ENCODE measurements around the gene ETNK1. TPM values are rescaled to one million over a fixed set of nuclear protein-coding genes. Genes with fewer than 3 reads are reported as not detected.

ETNK1 gene
- polyA plus RNA-seq, 3 donors: 5.6 to 8.6 (median 6.0) TPM

- 18 to 35% (median 23%) methylated on average over 2 of the region's 2 CpGs for WGBS, 3 donors
- no peak overlapping the region for H3K27ac ChIP-seq (ENCODE audit: low read depth, low read length)
These were observed 2.4 kb downstream of the ETNK1 start for GRCh38 chr12:22627371-22627770.

DNA sequence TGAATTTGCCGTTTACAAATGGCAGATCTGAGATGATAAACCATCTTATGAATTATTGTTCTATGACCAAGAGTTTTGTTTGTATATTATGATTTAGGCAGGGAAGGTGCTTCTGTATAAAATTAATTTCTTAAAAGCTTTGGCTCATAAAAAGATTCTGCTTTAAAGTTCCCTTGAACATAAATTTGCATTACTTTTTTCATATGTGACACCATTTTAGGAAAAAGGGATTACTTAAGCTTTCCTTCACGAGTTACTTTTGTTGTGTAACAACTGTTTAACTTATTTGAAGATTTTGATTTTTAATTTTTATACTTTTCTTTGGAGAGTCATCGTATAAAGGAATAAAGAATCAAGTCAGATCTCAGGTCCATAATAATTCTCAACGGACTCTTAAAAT, 3.3 kb downstream of the ETNK1 start:
- no peak overlapping the region for H3K27ac ChIP-seq (ENCODE audit: low read depth, low read length)
- whole genome bisulfite sequencing, 3 donors: 56 to 64% (median 57%) methylated on average over 4 of the region's 4 CpGs

- no peak overlapping the region for H3K27ac ChIP-seq (ENCODE audit: low read depth, low read length)
- WGBS, 3 donors: 57 to 75% (median 74%) methylated on average over 3 of the region's 3 CpGs
These were observed 7.0 kb downstream of the ETNK1 start for GRCh38 chr12:22631863-22632463.

DNA sequence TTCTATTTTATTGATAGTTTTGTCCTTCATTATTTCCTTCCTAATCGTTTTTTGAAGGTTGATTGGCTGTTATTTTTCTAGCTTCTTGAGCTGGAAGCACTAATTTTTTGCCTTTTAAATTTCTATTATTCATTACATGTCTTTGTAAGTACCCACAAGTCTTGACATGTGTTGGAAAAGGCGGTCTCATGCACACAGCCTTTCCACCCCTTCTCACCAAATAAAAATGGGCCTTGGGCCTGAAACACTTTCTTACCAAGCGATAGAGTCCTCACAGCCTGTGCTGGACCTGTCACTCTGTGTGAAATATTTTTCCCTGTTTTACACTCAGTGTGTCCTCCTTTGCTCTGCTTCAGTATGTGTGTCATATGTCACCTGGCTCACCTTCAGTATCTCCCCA, 9.9 kb downstream of the ETNK1 start:
- WGBS, 3 donors: 92 to 93% (median 93%) methylated on average over 3 of the region's 3 CpGs
- H3K27ac ChIP-seq (ENCODE audit: low read depth, low read length): no peak overlapping the region

DNA sequence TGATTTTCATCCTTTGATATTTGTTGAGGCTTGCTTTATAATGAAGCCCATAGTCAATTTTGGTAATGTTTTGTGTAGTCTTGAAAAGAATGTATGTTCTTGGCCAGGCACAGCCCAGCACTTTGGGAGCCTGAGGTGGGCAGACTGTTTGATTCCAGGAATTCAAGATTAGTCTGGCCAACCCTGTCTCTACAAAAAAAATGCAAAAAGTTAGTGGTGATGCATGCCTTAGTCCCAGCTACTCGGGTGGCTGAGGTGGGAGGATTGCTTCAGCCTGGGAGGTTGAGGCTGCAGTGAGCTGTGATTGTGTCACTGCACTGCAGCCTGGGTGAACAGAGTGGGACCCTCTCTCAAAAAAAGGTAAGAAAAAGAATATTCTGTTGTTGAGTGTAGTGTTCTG, 10.8 kb downstream of the ETNK1 start:
- 56 to 77% (median 56%) methylated on average over 1 of the region's 1 CpG for WGBS, 3 donors
- H3K27ac ChIP-seq (ENCODE audit: low read depth, low read length): no peak overlapping the region

GRCh38 chr12:22640851-22641250, 15.9 kb downstream of the ETNK1 start:
- H3K27ac ChIP-seq (ENCODE audit: low read depth, low read length): no peak overlapping the region
- WGBS, 3 donors: 92 to 98% (median 96%) methylated on average over 2 of the region's 2 CpGs

DNA sequence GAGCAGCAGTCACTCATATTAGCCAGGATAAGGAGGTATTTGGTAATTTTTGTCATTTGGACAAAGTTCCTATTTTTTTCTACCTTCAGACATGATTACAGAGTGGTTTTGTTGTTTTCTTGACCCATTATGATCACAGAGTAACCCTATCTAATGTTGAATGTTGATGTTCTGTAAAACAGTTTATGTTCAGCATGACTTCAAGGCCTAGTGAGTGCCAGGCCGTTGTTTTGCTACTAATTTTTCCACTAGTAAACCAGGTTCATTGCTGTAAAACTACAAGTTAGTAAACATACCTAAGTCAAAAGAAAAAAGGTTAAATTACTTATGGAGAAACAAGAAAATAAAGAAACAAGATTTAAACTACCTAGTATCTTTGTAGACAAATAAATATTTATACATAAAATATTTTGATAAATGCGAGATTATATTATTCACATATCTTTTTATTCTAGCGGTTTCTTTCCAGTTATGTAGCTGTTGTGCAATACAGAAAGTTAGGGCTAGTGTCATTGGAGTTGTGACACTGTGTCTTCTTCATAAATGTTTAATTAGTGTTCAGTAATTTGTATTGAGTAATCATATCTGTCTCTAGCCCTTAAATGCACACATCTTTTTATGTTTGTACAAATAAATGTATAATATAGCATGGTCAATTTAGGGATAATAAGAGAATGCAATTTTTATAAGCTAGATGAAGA, 16.5 kb downstream of the ETNK1 start:
- no peak overlapping the region for H3K27ac ChIP-seq (ENCODE audit: low read depth, low read length)
- WGBS, 3 donors: 51 to 83% (median 81%) methylated on average over 3 of the region's 3 CpGs

DNA sequence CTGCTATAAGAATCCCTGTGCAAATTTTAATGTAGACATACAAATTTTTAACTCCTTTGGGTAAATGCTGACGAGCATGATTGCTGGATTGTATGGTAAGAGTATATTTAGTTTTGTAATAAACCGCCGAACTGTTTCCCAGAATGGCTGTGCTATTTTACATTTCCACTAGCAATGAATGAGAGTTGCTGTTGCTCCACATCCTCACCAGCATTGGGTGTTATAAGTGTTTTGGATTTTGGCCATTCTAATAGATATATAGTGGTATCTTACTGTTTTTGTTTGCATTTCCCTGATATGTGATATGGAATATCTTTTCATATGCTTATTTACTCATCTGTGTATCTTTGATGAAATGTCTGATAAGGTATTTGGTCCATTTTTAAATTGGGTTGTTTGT, 23.7 kb downstream of the ETNK1 start:
- 94 to 98% (median 97%) methylated on average over 3 of the region's 3 CpGs for WGBS, 3 donors

GRCh38 chr12:22653075-22653474, 28.1 kb downstream of the ETNK1 start:
- no peak overlapping the region for H3K27ac ChIP-seq (ENCODE audit: low read depth, low read length)
- 32 to 71% (median 37%) methylated on average over 2 of the region's 2 CpGs for WGBS, 3 donors

More for the DNA sequence above, 23.7 kb downstream of the ETNK1 start:
- H3K27ac ChIP-seq (ENCODE audit: low read depth, low read length): no peak overlapping the region

GRCh38 chr12:22653791-22654190, 28.8 kb downstream of the ETNK1 start:
- no peak overlapping the region for H3K27ac ChIP-seq (ENCODE audit: low read depth, low read length)

DNA sequence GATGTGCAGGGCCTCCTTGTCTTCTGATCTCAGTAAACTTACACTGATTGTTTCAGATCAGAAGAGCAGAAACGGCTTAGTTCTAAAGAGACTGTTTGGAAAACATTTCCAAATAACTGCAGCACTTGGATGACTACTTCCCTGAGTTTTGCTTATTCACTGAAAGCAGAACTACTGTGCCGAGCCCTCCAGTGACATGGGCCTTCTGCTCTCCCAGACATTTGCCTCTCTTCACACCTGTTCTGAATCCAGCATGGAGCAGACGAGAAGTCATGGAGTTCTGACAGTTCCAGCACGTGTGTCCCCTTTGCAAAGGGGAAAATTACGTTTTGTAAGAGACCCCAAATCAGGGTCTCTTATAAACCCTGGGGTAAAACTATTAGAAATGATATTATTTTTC, 31.4 kb downstream of the ETNK1 start:
- no peak overlapping the region for H3K27ac ChIP-seq (ENCODE audit: low read depth, low read length)
- 72 to 85% (median 76%) methylated on average over 5 of the region's 5 CpGs for WGBS, 3 donors

GRCh38 chr12:22656831-22657230, 31.9 kb downstream of the ETNK1 start:
- WGBS, 3 donors: 94 to 100% (median 97%) methylated on average over 1 of the region's 1 CpG
- no peak overlapping the region for H3K27ac ChIP-seq (ENCODE audit: low read depth, low read length)

DNA sequence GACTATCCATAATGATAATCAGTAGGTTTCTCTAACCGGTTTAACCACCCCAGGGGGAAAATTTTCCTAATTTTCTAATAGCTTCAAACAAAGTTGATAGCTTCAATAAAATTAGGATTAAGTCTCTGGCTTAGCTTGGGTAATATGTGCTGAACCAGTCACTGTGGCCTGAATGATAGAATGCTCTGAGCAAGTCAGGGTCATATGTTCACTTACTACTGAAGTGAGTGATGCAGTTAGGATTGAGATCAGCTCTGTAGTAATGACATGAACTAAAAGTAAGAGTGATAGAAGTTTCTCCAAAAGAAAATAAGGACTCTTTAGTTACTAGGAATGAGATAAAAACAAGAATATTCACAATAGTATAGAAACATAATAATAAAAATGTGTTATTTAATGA, 32.6 kb downstream of the ETNK1 start:
- 88 to 98% (median 95%) methylated on average over 1 of the region's 1 CpG for WGBS, 3 donors
- no peak overlapping the region for H3K27ac ChIP-seq (ENCODE audit: low read depth, low read length)

GRCh38 chr12:22658214-22658613, 33.2 kb downstream of the ETNK1 start:
- H3K27ac ChIP-seq (ENCODE audit: low read depth, low read length): no peak overlapping the region
- WGBS, 3 donors: 92 to 95% (median 93%) methylated on average over 2 of the region's 2 CpGs

DNA sequence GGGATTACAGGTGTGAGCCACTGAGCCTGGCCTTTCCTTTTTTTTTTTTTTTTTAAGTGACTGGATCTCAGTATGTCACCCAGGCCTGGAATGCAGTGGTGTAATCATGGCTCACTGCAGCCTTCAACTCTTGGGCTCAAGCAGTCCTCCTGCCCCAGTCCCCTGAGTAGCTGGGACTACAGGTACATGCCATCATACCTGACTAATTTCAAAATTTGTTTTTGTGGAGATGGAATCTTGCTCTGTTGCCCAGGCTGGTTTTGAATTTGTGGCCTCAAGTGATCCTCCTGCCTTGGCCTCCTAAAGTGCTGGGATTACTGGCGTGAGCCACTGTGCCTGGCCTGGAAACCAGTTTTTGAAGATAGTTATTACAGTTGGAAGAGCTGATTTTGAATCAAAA, 37.4 kb downstream of the ETNK1 start:
- H3K27ac ChIP-seq (ENCODE audit: low read depth, low read length): no peak overlapping the region
- 97 to 100% (median 99%) methylated on average over 1 of the region's 1 CpG for WGBS, 3 donors

- no peak overlapping the region for H3K27ac ChIP-seq (ENCODE audit: low read depth, low read length)
These were observed 40.5 kb downstream of the ETNK1 start for GRCh38 chr12:22665476-22665875.

GRCh38 chr12:22667122-22667521, 42.2 kb downstream of the ETNK1 start:
- H3K27ac ChIP-seq (ENCODE audit: low read depth, low read length): no peak overlapping the region
- 0 to 37% (median 25%) methylated on average over 1 of the region's 1 CpG for WGBS, 3 donors

GRCh38 chr12:22668441-22668840, 43.5 kb downstream of the ETNK1 start:
- 97 to 98% (median 98%) methylated on average over 6 of the region's 6 CpGs for WGBS, 3 donors
- H3K27ac ChIP-seq (ENCODE audit: low read depth, low read length): no peak overlapping the region

- H3K27ac ChIP-seq (ENCODE audit: low read depth, low read length): no peak overlapping the region
These were observed 45.8 kb downstream of the ETNK1 start for GRCh38 chr12:22670762-22671161.

DNA sequence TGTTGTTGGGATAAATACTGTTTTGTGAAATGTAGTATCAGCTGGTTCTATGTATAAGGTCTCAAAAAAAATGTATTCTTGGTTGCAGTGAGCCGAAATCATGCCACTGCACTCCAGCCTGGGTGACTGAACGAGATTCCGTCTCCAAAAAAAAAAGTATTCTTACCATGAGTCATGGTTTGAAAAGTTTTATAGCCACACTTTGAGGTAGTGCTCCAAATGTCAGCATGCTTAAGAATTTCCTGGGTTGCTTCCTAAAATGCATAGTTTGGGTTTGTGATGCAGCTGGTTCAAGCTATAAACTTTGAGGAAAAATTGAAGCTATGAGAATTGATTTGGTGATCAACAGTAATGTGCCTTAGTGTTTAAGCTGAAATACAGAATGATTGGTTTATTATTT, 48.0 kb downstream of the ETNK1 start:
- no peak overlapping the region for H3K27ac ChIP-seq (ENCODE audit: low read depth, low read length)
- whole genome bisulfite sequencing, 3 donors: 91 to 95% (median 92%) methylated on average over 3 of the region's 3 CpGs
